B cell (primary cell): ENCODE data around the gene ZNF81.

Experiments
- EZH2 ChIP-seq: IDR thresholded peaks from 2 replicates; pipeline ENCODE4 v1.6.1; 2012; ENCODE audit warnings: borderline replicate concordance, low read depth, mild to moderate bottlenecking, moderate library complexity, low read length; ENCODE audit not compliant: insufficient read depth, poor library complexity, severe bottlenecking
- TF ChIP-seq, protein P1 (sequence below): fragments of 200-600 bp; IDR thresholded peaks from one replicate; pipeline ENCODE4 v1.8.0; 2022; ENCODE audit warnings: antibody characterized with exemption, mild to moderate bottlenecking

DNA sequence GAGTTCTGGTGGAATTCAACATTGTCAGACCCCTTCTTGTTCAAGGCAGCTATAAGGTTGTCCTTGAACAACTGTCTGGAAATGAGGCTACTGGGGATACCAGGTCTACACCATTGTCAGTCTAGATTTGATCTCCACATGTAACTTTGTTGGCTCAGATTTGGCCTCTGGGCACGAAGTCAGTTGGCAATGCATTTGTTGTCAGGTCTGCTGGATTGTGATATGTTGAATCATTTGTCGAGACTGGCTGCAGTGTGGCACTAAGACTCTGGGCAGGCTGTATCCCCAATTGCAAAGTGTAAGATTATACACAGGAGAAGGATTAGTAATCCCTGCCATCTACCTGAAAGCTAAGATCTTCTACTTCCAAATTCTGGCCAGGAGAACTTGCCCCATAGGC lies 26.5 kb downstream of the ZNF81 start:
- TF ChIP-seq, protein P1, sequence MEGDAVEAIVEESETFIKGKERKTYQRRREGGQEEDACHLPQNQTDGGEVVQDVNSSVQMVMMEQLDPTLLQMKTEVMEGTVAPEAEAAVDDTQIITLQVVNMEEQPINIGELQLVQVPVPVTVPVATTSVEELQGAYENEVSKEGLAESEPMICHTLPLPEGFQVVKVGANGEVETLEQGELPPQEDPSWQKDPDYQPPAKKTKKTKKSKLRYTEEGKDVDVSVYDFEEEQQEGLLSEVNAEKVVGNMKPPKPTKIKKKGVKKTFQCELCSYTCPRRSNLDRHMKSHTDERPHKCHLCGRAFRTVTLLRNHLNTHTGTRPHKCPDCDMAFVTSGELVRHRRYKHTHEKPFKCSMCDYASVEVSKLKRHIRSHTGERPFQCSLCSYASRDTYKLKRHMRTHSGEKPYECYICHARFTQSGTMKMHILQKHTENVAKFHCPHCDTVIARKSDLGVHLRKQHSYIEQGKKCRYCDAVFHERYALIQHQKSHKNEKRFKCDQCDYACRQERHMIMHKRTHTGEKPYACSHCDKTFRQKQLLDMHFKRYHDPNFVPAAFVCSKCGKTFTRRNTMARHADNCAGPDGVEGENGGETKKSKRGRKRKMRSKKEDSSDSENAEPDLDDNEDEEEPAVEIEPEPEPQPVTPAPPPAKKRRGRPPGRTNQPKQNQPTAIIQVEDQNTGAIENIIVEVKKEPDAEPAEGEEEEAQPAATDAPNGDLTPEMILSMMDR: no peak
- TF ChIP-seq EZH2: no peak
